Erythroblast (primary cell): ENCODE measurements around the gene MON1B.

ENCODE experiments used
- GATA1 ChIP-seq: IDR thresholded peaks from 2 replicates; pipeline ENCODE4 v1.6.1; 2011; ENCODE audit warnings: low read depth, mild to moderate bottlenecking, control low read depth, low read length, moderate library complexity
- POLR2A ChIP-seq: IDR thresholded peaks from 2 replicates; pipeline ENCODE4 v1.6.1; 2011; ENCODE audit warnings: mild to moderate bottlenecking, low read length

DNA sequence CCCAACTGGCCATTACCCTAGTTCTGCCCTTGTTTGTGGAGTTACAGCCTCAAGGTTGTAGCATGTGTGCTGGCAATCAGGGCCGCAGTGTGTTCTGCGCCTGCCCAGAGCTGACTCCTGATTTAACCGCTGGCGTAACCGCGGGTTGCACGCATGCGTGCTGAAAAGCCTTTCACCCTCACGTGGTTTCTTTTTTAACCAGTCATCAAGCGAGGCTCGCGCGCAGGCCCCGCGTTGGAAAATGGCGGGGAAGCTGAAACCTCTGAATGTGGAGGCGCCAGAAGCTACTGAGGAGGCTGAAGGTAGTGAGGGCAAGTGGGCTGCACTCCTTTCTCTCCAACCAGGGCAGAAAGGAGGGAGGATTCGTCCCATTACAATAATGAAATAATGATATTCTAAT lies 8.2 kb downstream of the MON1B start, which contains the start of gene SYCE1L:
- TF ChIP-seq POLR2A (no peak), GATA1 (no peak)
